Esophagus muscularis mucosa (tissue), 3 donors: ENCODE measurements around the gene TNP1.

Experiments used
- POLR2A ChIP-seq: fragments of 450-650 bp; IDR thresholded peaks from one replicate; pipeline ENCODE4 v1.6.1; 2017; ENCODE audit warnings: antibody characterized with exemption, moderate library complexity, mild to moderate bottlenecking, low read depth
- POLR2AphosphoS5 ChIP-seq, 2 donors: sonication (generic); formaldehyde crosslinking; IDR thresholded peaks; one replicate each; pipeline ENCODE4 v1.6.1; 2017; ENCODE audit warnings: antibody characterized with exemption in 2 of 2
- TF ChIP-seq, protein P1 (sequence below), 3 experiments: fragments of 200-600 bp in 2 of 3; fragments of 450-650 bp in 1 of 3; sonication (generic) in 2 of 3; IDR thresholded peaks; one replicate each; pipeline ENCODE4 v1.5.1; 2017 to 2019; ENCODE audit warnings: antibody characterized with exemption in 3 of 3, mild to moderate bottlenecking in 2 of 3, moderate library complexity in 1 of 3

DNA sequence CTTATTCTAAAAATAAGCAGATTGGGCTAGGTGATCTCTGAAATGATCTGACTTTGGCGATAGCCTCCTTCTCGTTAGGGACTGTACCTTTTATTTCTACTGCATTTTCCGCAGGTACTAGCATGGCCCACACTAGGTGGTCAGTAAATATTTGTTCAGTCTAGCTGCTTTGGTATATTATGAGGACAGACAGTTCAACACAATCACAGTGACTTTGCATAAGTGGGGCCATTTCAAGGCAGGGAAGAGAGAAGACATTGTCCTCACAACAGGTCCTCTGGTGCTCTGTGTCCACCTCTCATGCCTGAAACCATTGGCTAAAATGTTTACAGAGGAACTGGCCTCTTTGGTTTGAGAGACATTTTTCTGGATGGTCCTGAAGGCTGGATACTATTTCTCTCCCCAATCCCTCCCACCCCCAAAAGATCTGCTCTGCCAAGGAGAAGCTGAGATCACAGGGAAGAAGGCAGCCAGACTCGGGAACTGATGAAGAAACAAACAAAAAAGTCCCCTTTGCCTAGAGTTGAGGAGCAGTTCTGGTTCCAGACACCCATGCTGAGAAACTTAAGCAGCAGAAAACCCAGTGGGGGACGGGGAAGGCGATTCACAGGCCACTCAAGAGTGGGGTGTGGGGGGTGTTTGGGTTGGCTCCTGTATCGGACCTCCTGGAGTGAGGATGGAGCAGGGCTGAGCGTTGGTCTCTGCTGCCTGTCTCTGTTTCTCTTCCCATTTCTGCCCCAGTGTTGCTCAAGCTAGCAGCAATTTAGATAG is 2.9 kb upstream of the TNP1 start:
- TF ChIP-seq, protein P1, sequence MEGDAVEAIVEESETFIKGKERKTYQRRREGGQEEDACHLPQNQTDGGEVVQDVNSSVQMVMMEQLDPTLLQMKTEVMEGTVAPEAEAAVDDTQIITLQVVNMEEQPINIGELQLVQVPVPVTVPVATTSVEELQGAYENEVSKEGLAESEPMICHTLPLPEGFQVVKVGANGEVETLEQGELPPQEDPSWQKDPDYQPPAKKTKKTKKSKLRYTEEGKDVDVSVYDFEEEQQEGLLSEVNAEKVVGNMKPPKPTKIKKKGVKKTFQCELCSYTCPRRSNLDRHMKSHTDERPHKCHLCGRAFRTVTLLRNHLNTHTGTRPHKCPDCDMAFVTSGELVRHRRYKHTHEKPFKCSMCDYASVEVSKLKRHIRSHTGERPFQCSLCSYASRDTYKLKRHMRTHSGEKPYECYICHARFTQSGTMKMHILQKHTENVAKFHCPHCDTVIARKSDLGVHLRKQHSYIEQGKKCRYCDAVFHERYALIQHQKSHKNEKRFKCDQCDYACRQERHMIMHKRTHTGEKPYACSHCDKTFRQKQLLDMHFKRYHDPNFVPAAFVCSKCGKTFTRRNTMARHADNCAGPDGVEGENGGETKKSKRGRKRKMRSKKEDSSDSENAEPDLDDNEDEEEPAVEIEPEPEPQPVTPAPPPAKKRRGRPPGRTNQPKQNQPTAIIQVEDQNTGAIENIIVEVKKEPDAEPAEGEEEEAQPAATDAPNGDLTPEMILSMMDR (IDR thresholded peaks at IDR 0.05) = no peak
- TF ChIP-seq POLR2A (no peak), POLR2AphosphoS5 (IDR thresholded peaks at IDR 0.05) (no peak)
